Liver (tissue), 3 donors: ENCODE results near the gene PTPN22.

Experiments used
- CTCF ChIP-seq: fragments of 150-350 bp; IDR thresholded peaks from 2 replicates; pipeline ENCODE4 v1.5.1; 2017; ENCODE audit warnings: improper control_type of control experiment, low read depth, low read length; ENCODE audit not compliant: missing input control
- EGR1 ChIP-seq, 2 donors: IDR thresholded peaks; 2 replicates each; pipeline ENCODE4 v1.6.1; 2016 to 2018; ENCODE audit warnings: antibody characterized with exemption in 2 of 2, low read depth in 2 of 2
- FOXA1 ChIP-seq: IDR thresholded peaks from 2 replicates; pipeline ENCODE4 v1.6.1; 2016; ENCODE audit warnings: antibody characterized with exemption
- GABPA ChIP-seq, 2 donors: IDR thresholded peaks in 1 of 2; conservative IDR thresholded peaks in 1 of 2; 2 replicates each; pipeline ENCODE4 v1.6.1; 2016; ENCODE audit warnings: antibody characterized with exemption in 2 of 2, mild to moderate bottlenecking in 1 of 2, moderate library complexity in 1 of 2
- RAD21 ChIP-seq, 2 donors: IDR thresholded peaks; 2 replicates each; pipeline ENCODE4 v1.6.1; 2016; ENCODE audit warnings: antibody characterized with exemption in 2 of 2, mild to moderate bottlenecking in 2 of 2
- REST ChIP-seq: IDR thresholded peaks from 2 replicates; pipeline ENCODE4 v1.6.1; 2016; ENCODE audit warnings: antibody characterized with exemption, mild to moderate bottlenecking
- SP1 ChIP-seq: IDR thresholded peaks from 2 replicates; pipeline ENCODE4 v1.6.1; 2018; ENCODE audit warnings: antibody characterized with exemption, mild to moderate bottlenecking
- TAF1 ChIP-seq: conservative IDR thresholded peaks from 2 replicates; pipeline ENCODE4 v1.6.1; 2016; ENCODE audit warnings: antibody characterized with exemption, mild to moderate bottlenecking
- YY1 ChIP-seq: IDR thresholded peaks from 2 replicates; pipeline ENCODE4 v1.6.1; 2016; ENCODE audit warnings: antibody characterized with exemption, mild to moderate bottlenecking
- TF ChIP-seq, protein P1 (sequence below): IDR thresholded peaks from 2 replicates; pipeline ENCODE4 v1.6.1; 2016; ENCODE audit warnings: antibody characterized with exemption
- TF ChIP-seq, protein P2 (sequence below): IDR thresholded peaks from 2 replicates; pipeline ENCODE4 v1.6.1; 2016; ENCODE audit warnings: antibody characterized with exemption
- TF ChIP-seq, protein P3 (sequence below): IDR thresholded peaks from 2 replicates; pipeline ENCODE4 v1.6.1; 2016; ENCODE audit warnings: antibody characterized with exemption
- donor health status: healthy.
- donor health status: healthy.

- TF ChIP-seq CTCF (no peak), SP1 (no peak), RAD21 (IDR thresholded peaks at IDR 0.05) (no peak), TAF1 (no peak), REST (no peak), YY1 (no peak), GABPA (IDR thresholded peaks at IDR 0.05 in 1 of 2, conservative IDR thresholded peaks at IDR 0.05 in 1 of 2) (no peak), FOXA1 (no peak), EGR1 (IDR thresholded peaks at IDR 0.05; ENCODE audit: low read depth in 2 of 2) (no peak)
- TF ChIP-seq, protein P1, sequence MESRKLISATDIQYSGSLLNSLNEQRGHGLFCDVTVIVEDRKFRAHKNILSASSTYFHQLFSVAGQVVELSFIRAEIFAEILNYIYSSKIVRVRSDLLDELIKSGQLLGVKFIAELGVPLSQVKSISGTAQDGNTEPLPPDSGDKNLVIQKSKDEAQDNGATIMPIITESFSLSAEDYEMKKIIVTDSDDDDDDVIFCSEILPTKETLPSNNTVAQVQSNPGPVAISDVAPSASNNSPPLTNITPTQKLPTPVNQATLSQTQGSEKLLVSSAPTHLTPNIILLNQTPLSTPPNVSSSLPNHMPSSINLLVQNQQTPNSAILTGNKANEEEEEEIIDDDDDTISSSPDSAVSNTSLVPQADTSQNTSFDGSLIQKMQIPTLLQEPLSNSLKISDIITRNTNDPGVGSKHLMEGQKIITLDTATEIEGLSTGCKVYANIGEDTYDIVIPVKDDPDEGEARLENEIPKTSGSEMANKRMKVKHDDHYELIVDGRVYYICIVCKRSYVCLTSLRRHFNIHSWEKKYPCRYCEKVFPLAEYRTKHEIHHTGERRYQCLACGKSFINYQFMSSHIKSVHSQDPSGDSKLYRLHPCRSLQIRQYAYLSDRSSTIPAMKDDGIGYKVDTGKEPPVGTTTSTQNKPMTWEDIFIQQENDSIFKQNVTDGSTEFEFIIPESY, result no peak
- TF ChIP-seq, protein P2, sequence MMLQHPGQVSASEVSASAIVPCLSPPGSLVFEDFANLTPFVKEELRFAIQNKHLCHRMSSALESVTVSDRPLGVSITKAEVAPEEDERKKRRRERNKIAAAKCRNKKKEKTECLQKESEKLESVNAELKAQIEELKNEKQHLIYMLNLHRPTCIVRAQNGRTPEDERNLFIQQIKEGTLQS, result no peak
- TF ChIP-seq, protein P3, sequence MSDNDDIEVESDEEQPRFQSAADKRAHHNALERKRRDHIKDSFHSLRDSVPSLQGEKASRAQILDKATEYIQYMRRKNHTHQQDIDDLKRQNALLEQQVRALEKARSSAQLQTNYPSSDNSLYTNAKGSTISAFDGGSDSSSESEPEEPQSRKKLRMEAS, result no peak
Measured at GRCh38 chr1:113783254-113784103, 88.0 kb downstream of the PTPN22 start.
